WTC11 (cell line): ENCODE data around the gene FOXP1. TPM values are rescaled to one million over a fixed set of nuclear protein-coding genes. Genes with fewer than 3 reads are reported as not detected.

ENCODE experiments used
- ATAC-seq: fragments of 200-7000 bp; cut with Tn5 transposase; 2 replicates; pipeline ENCODE4 v1.10.0; 2021; ENCODE audit warnings: mild to moderate bottlenecking, moderate library complexity
- CTCF ChIA-PET: fragments of 300-600 bp; sonication (Branson Sonifier 250); formaldehyde crosslinking; loops from one replicate; lab custom pipeline; 2021; ENCODE audit warnings: antibody characterized with exemption; lab: Charles Lee
- POLR2A ChIA-PET: fragments of 350-600 bp; sonication (Branson Sonifier 250); formaldehyde crosslinking; loops from one replicate; lab custom pipeline; 2021; ENCODE audit warnings: antibody characterized with exemption; lab: Charles Lee
- DNase-seq: peaks from one replicate; pipeline ENCODE4 v3.0.0; 2021; ENCODE audit warnings: low spot score
- H3K27ac Mint-ChIP-seq: 2 replicates; pipeline ENCODE4 v1.8.0; 2021; ENCODE audit warnings: mixed read lengths
- H3K27me3 Mint-ChIP-seq: 2 replicates; pipeline ENCODE4 v1.8.0; 2021; ENCODE audit warnings: low read depth, mild to moderate bottlenecking, moderate library complexity, mixed read lengths
- H3K36me3 Mint-ChIP-seq: 2 replicates; pipeline ENCODE4 v1.8.0; 2021; ENCODE audit warnings: mixed read lengths
- H3K4me1 Mint-ChIP-seq: 2 replicates; pipeline ENCODE4 v1.8.0; 2022; ENCODE audit warnings: mixed read lengths
- H3K4me3 Mint-ChIP-seq: 2 replicates; pipeline ENCODE4 v1.8.0; 2021; ENCODE audit warnings: mild to moderate bottlenecking, moderate library complexity, mixed read lengths
- H3K9me3 Mint-ChIP-seq: 2 replicates; pipeline ENCODE4 v1.8.0; 2021; ENCODE audit warnings: mixed read lengths
- ATF1 ChIP-seq: sonication (generic); formaldehyde crosslinking; IDR thresholded peaks from 2 replicates; pipeline ENCODE4 v1.8.1; 2023; ENCODE audit warnings: mild to moderate bottlenecking, moderate library complexity, missing genetic modification reagents
- ETV6 ChIP-seq: sonication (generic); formaldehyde crosslinking; IDR thresholded peaks from 2 replicates; pipeline ENCODE4 v1.8.1; 2022; ENCODE audit warnings: mild to moderate bottlenecking, missing genetic modification reagents
- GABPB1 ChIP-seq: sonication (generic); formaldehyde crosslinking; IDR thresholded peaks from 2 replicates; pipeline ENCODE4 v1.8.1; 2023; ENCODE audit warnings: mild to moderate bottlenecking, missing genetic modification reagents
- GRHL2 ChIP-seq: fragments of 250-450 bp; sonication (Bioruptor Pico); IDR thresholded peaks from 2 replicates; pipeline ENCODE4 v1.8.0; 2022; ENCODE audit warnings: mild to moderate bottlenecking, moderate library complexity; ENCODE audit not compliant: insufficient replicate concordance, severe bottlenecking
- NFATC4 ChIP-seq: fragments of 250-450 bp; sonication (Bioruptor Pico); IDR thresholded peaks from 2 replicates; pipeline ENCODE4 v1.9.0; 2021; ENCODE audit warnings: mild to moderate bottlenecking
- NR3C1 ChIP-seq: sonication (generic); formaldehyde crosslinking; conservative IDR thresholded peaks from 2 replicates; pipeline ENCODE4 v1.8.1; 2023; ENCODE audit warnings: low read depth, mild to moderate bottlenecking, missing genetic modification reagents
- TCF7 ChIP-seq: sonication (generic); formaldehyde crosslinking; IDR thresholded peaks from 2 replicates; pipeline ENCODE4 v1.8.0; 2022; ENCODE audit warnings: mild to moderate bottlenecking, low read depth, missing genetic modification reagents, moderate library complexity
- TEAD1 ChIP-seq: sonication (generic); formaldehyde crosslinking; IDR thresholded peaks from 2 replicates; pipeline ENCODE4 v1.8.0; 2022; ENCODE audit warnings: mild to moderate bottlenecking, missing genetic modification reagents
- ZNF416 ChIP-seq: fragments of 250-450 bp; sonication (Bioruptor Pico); IDR thresholded peaks from 2 replicates; pipeline ENCODE4 v1.9.0; 2021; ENCODE audit warnings: mild to moderate bottlenecking, inconsistent platforms
- total RNA-seq: library from RNA; stranded (reverse); gene quantifications from 3 replicates; pipeline ENCODE4 v1.2.3, GENCODE V29; 2021
- TF ChIP-seq, protein P1 (sequence below): sonication (generic); formaldehyde crosslinking; IDR thresholded peaks from 2 replicates; pipeline ENCODE4 v1.8.1; 2023; ENCODE audit warnings: mild to moderate bottlenecking, missing genetic modification reagents, borderline replicate concordance
- TF ChIP-seq, protein P2 (sequence below): sonication (generic); formaldehyde crosslinking; IDR thresholded peaks from 2 replicates; pipeline ENCODE4 v1.8.0; 2022; ENCODE audit warnings: mild to moderate bottlenecking, missing genetic modification reagents
- TF ChIP-seq, protein P3 (sequence below): sonication (generic); formaldehyde crosslinking; IDR thresholded peaks from 2 replicates; pipeline ENCODE4 v1.8.1; 2022; ENCODE audit warnings: low read depth, missing genetic modification reagents, borderline replicate concordance
- TF ChIP-seq, protein P4 (sequence below): sonication (generic); formaldehyde crosslinking; IDR thresholded peaks from 2 replicates; pipeline ENCODE4 v1.8.1; 2023; ENCODE audit warnings: mild to moderate bottlenecking, moderate library complexity, missing genetic modification reagents
- TF ChIP-seq, protein P5 (sequence below): sonication (generic); formaldehyde crosslinking; IDR thresholded peaks from 2 replicates; pipeline ENCODE4 v1.8.0; 2022; ENCODE audit warnings: mild to moderate bottlenecking, missing genetic modification reagents
- TF ChIP-seq, protein P6 (sequence below): fragments of 250-450 bp; sonication (Bioruptor Pico); IDR thresholded peaks from 2 replicates; pipeline ENCODE4 v1.9.0; 2021; ENCODE audit warnings: mild to moderate bottlenecking, borderline replicate concordance
- TF ChIP-seq, protein P7 (sequence below): sonication (generic); formaldehyde crosslinking; conservative IDR thresholded peaks from 2 replicates; pipeline ENCODE4 v1.8.1; 2023; ENCODE audit warnings: mild to moderate bottlenecking, low read depth, missing genetic modification reagents, moderate library complexity

FOXP1 gene
- total RNA-seq, 1 experiment from 2014 or later = 25.8 TPM

DNA sequence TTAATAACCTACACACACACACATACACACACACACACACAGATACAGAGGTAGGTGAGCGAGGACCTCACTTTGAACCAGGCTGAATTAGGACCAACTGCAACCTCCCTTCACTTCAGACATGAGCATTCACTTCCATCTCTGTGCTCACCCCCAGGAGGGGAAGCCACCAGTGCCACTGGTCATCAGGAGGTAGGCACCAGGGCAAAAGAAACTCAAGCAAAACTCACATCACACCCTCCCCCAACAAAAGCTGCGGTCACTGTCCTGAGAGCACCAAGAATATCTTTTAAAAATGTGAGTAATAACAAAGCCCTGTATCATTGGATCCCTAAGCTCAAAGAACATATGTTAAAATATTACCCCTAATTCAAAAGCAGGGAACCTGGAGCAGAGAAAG is 8.1 kb downstream of the FOXP1 start:
- no peak overlapping the region for H3K4me3 Mint-ChIP-seq
- CTCF ChIA-PET = no interaction called here
- TF ChIP-seq, protein P1, sequence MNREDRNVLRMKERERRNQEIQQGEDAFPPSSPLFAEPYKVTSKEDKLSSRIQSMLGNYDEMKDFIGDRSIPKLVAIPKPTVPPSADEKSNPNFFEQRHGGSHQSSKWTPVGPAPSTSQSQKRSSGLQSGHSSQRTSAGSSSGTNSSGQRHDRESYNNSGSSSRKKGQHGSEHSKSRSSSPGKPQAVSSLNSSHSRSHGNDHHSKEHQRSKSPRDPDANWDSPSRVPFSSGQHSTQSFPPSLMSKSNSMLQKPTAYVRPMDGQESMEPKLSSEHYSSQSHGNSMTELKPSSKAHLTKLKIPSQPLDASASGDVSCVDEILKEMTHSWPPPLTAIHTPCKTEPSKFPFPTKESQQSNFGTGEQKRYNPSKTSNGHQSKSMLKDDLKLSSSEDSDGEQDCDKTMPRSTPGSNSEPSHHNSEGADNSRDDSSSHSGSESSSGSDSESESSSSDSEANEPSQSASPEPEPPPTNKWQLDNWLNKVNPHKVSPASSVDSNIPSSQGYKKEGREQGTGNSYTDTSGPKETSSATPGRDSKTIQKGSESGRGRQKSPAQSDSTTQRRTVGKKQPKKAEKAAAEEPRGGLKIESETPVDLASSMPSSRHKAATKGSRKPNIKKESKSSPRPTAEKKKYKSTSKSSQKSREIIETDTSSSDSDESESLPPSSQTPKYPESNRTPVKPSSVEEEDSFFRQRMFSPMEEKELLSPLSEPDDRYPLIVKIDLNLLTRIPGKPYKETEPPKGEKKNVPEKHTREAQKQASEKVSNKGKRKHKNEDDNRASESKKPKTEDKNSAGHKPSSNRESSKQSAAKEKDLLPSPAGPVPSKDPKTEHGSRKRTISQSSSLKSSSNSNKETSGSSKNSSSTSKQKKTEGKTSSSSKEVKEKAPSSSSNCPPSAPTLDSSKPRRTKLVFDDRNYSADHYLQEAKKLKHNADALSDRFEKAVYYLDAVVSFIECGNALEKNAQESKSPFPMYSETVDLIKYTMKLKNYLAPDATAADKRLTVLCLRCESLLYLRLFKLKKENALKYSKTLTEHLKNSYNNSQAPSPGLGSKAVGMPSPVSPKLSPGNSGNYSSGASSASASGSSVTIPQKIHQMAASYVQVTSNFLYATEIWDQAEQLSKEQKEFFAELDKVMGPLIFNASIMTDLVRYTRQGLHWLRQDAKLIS (CRISPR knock-in tag) = no peak
- TF ChIP-seq, protein P2, sequence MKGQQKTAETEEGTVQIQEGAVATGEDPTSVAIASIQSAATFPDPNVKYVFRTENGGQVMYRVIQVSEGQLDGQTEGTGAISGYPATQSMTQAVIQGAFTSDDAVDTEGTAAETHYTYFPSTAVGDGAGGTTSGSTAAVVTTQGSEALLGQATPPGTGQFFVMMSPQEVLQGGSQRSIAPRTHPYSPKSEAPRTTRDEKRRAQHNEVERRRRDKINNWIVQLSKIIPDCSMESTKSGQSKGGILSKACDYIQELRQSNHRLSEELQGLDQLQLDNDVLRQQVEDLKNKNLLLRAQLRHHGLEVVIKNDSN = no peak
- TF ChIP-seq GABPB1 = no peak
- TF ChIP-seq, all 79 proteins: peak for 0
- H3K27ac Mint-ChIP-seq = no peak overlapping the region
- H3K27me3 Mint-ChIP-seq = peaks cover 9% of the 10 kb centered on the region
- H3K9me3 Mint-ChIP-seq = no peaks in the 10 kb centered on the region
- no peak for ATAC-seq
- H3K36me3 Mint-ChIP-seq = no peaks in the 10 kb centered on the region
- H3K4me1 Mint-ChIP-seq = peaks cover 28% of the 10 kb centered on the region
- no peak for DNase-seq
- POLR2A ChIA-PET = no interaction called here

DNA sequence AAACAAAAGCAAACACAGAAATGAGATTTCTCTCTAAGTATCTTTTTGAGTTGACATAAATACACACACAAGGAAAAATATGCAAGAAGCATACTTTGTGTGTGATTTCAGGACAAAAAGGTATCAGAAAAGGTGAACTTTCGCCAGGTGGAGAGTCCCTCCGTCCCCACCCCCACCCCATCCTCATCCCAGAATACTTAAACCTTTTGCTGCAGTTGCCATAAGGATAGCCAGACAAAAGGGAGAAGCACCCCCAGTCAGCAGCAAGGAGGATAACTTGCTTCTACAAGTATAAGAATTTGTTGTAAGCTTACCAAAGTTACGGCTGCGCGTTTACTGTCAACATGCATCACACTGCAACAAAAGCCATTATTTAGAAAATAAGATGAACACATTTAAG is 10.3 kb downstream of the FOXP1 start:
- CTCF ChIA-PET = interaction anchor here (0.7 kb wide), 1 partner anchor 108 kb away, joined by 3 read pairs; no protein-coding TSS in a partner anchor
- Mint-ChIP-seq H3K9me3 (no peaks in the 10 kb centered on the region), H3K4me1 (peaks cover 17% of the 10 kb centered on the region), H3K27me3 (no peaks in the 10 kb centered on the region), H3K36me3 (no peaks in the 10 kb centered on the region), H3K4me3 (no peak overlapping the region), H3K27ac (no peak overlapping the region)
- ATAC-seq = peak; percentile 53
- POLR2A ChIA-PET = no interaction called here
- DNase-seq = no peak
- TF ChIP-seq, protein P2 = no peak
- TF ChIP-seq GRHL2 (no peak), TEAD1 (no peak), NFATC4 (CRISPR knock-in tag) (no peak), TCF7 (CRISPR knock-in tag) (no peak), ATF1 (CRISPR knock-in tag) (no peak), ETV6 (CRISPR knock-in tag) (no peak), NR3C1 (no peak), ZNF416 (CRISPR knock-in tag) (no peak)
- TF ChIP-seq, protein P3, sequence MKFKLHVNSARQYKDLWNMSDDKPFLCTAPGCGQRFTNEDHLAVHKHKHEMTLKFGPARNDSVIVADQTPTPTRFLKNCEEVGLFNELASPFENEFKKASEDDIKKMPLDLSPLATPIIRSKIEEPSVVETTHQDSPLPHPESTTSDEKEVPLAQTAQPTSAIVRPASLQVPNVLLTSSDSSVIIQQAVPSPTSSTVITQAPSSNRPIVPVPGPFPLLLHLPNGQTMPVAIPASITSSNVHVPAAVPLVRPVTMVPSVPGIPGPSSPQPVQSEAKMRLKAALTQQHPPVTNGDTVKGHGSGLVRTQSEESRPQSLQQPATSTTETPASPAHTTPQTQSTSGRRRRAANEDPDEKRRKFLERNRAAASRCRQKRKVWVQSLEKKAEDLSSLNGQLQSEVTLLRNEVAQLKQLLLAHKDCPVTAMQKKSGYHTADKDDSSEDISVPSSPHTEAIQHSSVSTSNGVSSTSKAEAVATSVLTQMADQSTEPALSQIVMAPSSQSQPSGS = no peak
- TF ChIP-seq, protein P4, sequence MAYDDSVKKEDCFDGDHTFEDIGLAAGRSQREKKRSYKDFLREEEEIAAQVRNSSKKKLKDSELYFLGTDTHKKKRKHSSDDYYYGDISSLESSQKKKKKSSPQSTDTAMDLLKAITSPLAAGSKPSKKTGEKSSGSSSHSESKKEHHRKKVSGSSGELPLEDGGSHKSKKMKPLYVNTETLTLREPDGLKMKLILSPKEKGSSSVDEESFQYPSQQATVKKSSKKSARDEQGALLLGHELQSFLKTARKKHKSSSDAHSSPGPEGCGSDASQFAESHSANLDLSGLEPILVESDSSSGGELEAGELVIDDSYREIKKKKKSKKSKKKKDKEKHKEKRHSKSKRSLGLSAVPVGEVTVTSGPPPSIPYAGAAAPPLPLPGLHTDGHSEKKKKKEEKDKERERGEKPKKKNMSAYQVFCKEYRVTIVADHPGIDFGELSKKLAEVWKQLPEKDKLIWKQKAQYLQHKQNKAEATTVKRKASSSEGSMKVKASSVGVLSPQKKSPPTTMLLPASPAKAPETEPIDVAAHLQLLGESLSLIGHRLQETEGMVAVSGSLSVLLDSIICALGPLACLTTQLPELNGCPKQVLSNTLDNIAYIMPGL = no peak
- TF ChIP-seq, protein P5, sequence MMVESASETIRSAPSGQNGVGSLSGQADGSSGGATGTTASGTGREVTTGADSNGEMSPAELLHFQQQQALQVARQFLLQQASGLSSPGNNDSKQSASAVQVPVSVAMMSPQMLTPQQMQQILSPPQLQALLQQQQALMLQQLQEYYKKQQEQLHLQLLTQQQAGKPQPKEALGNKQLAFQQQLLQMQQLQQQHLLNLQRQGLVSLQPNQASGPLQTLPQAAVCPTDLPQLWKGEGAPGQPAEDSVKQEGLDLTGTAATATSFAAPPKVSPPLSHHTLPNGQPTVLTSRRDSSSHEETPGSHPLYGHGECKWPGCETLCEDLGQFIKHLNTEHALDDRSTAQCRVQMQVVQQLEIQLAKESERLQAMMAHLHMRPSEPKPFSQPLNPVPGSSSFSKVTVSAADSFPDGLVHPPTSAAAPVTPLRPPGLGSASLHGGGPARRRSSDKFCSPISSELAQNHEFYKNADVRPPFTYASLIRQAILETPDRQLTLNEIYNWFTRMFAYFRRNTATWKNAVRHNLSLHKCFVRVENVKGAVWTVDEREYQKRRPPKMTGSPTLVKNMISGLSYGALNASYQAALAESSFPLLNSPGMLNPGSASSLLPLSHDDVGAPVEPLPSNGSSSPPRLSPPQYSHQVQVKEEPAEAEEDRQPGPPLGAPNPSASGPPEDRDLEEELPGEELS (CRISPR knock-in tag) = no peak
- TF ChIP-seq, protein P6, sequence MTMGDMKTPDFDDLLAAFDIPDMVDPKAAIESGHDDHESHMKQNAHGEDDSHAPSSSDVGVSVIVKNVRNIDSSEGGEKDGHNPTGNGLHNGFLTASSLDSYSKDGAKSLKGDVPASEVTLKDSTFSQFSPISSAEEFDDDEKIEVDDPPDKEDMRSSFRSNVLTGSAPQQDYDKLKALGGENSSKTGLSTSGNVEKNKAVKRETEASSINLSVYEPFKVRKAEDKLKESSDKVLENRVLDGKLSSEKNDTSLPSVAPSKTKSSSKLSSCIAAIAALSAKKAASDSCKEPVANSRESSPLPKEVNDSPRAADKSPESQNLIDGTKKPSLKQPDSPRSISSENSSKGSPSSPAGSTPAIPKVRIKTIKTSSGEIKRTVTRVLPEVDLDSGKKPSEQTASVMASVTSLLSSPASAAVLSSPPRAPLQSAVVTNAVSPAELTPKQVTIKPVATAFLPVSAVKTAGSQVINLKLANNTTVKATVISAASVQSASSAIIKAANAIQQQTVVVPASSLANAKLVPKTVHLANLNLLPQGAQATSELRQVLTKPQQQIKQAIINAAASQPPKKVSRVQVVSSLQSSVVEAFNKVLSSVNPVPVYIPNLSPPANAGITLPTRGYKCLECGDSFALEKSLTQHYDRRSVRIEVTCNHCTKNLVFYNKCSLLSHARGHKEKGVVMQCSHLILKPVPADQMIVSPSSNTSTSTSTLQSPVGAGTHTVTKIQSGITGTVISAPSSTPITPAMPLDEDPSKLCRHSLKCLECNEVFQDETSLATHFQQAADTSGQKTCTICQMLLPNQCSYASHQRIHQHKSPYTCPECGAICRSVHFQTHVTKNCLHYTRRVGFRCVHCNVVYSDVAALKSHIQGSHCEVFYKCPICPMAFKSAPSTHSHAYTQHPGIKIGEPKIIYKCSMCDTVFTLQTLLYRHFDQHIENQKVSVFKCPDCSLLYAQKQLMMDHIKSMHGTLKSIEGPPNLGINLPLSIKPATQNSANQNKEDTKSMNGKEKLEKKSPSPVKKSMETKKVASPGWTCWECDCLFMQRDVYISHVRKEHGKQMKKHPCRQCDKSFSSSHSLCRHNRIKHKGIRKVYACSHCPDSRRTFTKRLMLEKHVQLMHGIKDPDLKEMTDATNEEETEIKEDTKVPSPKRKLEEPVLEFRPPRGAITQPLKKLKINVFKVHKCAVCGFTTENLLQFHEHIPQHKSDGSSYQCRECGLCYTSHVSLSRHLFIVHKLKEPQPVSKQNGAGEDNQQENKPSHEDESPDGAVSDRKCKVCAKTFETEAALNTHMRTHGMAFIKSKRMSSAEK (CRISPR knock-in tag) = no peak
- TF ChIP-seq, protein P7, sequence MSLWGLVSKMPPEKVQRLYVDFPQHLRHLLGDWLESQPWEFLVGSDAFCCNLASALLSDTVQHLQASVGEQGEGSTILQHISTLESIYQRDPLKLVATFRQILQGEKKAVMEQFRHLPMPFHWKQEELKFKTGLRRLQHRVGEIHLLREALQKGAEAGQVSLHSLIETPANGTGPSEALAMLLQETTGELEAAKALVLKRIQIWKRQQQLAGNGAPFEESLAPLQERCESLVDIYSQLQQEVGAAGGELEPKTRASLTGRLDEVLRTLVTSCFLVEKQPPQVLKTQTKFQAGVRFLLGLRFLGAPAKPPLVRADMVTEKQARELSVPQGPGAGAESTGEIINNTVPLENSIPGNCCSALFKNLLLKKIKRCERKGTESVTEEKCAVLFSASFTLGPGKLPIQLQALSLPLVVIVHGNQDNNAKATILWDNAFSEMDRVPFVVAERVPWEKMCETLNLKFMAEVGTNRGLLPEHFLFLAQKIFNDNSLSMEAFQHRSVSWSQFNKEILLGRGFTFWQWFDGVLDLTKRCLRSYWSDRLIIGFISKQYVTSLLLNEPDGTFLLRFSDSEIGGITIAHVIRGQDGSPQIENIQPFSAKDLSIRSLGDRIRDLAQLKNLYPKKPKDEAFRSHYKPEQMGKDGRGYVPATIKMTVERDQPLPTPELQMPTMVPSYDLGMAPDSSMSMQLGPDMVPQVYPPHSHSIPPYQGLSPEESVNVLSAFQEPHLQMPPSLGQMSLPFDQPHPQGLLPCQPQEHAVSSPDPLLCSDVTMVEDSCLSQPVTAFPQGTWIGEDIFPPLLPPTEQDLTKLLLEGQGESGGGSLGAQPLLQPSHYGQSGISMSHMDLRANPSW (CRISPR knock-in tag) = no peak
